Measurements from ENCODE around the gene WNT6. TPM values are rescaled to one million over a fixed set of nuclear protein-coding genes. Genes with fewer than 3 reads are reported as not detected.

The WNT6 gene
- total RNA-seq, 1 experiment from 2014 or later = 8.1 TPM

GRCh38 chr2:218904176-218904575 lies 44.6 kb downstream of the WNT6 start:
- TF ChIP-seq REST (IDR thresholded peaks at IDR 0.05; ENCODE audit: insufficient read depth in 1 of 2, low read depth in 2 of 2, low read length in 1 of 2) = no peak
- no peak for TF ChIP-seq CTCF (IDR thresholded peaks at IDR 0.05)
- TF ChIP-seq TCF7L2 (IDR thresholded peaks at IDR 0.05; ENCODE audit: low read depth, low read length) = no peak
- TF ChIP-seq POLR2AphosphoS5 (IDR thresholded peaks at IDR 0.05; ENCODE audit: low read depth, low read length) = no peak
- TF ChIP-seq SIN3A (IDR thresholded peaks at IDR 0.05; ENCODE audit: borderline replicate concordance, insufficient read depth, low read depth, low read length) = no peak
- H3K36me3 ChIP-seq (ENCODE audit: control insufficient read depth, insufficient read depth, low read length) = no peaks in the 10 kb centered on the region
- ATAC-seq = no peak
- BruUV-seq (replicated peaks) = no TSS peak
- no peaks in the 10 kb centered on the region for H3K9me3 ChIP-seq (ENCODE audit: control insufficient read depth, insufficient read depth, low read depth, low read length)
- H3K4me3 ChIP-seq (ENCODE audit: low read depth in 2 of 2, low read length in 2 of 2) = no peak overlapping the region
- H3K27ac ChIP-seq (ENCODE audit: low read length) = no peak overlapping the region
- POLR2A ChIA-PET = no interaction called here
- intact Hi-C loops (cut with micrococcal nuclease; ENCODE audit: unreplicated experiment) (no loop called here), in situ Hi-C loops (cut with HindIII; ENCODE audit: low pct_unique_long_range_greater_than_20kb, low sequenced_read_pairs) (no loop called here)
- H3K27me3 ChIP-seq (ENCODE audit: control insufficient read depth, insufficient read depth, low read length) = no peaks in the 10 kb centered on the region
- CTCF ChIA-PET = no interaction called here
- no peak for DNase-seq (ENCODE audit: low read depth, low spot score)
- peaks cover 5% of the 10 kb centered on the region for H3K4me1 ChIP-seq (ENCODE audit: control insufficient read depth, insufficient read depth, low read length)

GRCh38 chr2:218908721-218909619 lies 49.4 kb downstream of the WNT6 start:
- BruUV-seq (replicated peaks) = TSS peak; percentile 86
- peak; percentile 82 for DNase-seq (ENCODE audit: low read depth, low spot score)
- Histone ChIP-seq H3K4me3 (ENCODE audit: low read depth in 2 of 2, low read length in 2 of 2) (peak overlapping the region; percentile 63 to 77), H3K4me1 (ENCODE audit: control insufficient read depth, insufficient read depth, low read length) (peaks cover 11% of the 10 kb centered on the region), H3K36me3 (ENCODE audit: control insufficient read depth, insufficient read depth, low read length) (no peaks in the 10 kb centered on the region), H3K9me3 (ENCODE audit: control insufficient read depth, insufficient read depth, low read depth, low read length) (no peaks in the 10 kb centered on the region), H3K27ac (ENCODE audit: low read length) (peak overlapping the region; percentile 97), H3K27me3 (ENCODE audit: control insufficient read depth, insufficient read depth, low read length) (no peaks in the 10 kb centered on the region)
- ChIA-PET POLR2A (interaction anchor here (0.6 to 1.2 kb wide), 2 partner anchors 11 to 852 kb away, joined by 4 to 7 read pairs; no protein-coding TSS in a partner anchor), CTCF (interaction anchor here (1.0 to 1.7 kb wide), 2 partner anchors 11 kb away, joined by 3 to 8 read pairs; no protein-coding TSS in a partner anchor)
- intact Hi-C loops (cut with micrococcal nuclease; ENCODE audit: unreplicated experiment) = no loop called here
- peak; percentile 98 for ATAC-seq
- in situ Hi-C loops (cut with HindIII; ENCODE audit: low pct_unique_long_range_greater_than_20kb, low sequenced_read_pairs) = no loop called here
- TF ChIP-seq SIN3A (IDR thresholded peaks at IDR 0.05; ENCODE audit: borderline replicate concordance, insufficient read depth, low read depth, low read length) (peak; percentile 95), TCF7L2 (IDR thresholded peaks at IDR 0.05; ENCODE audit: low read depth, low read length) (peak; percentile 99), CTCF (IDR thresholded peaks at IDR 0.05) (no peak), POLR2AphosphoS5 (IDR thresholded peaks at IDR 0.05; ENCODE audit: low read depth, low read length) (peak; percentile 95), REST (IDR thresholded peaks at IDR 0.05; ENCODE audit: insufficient read depth in 1 of 2, low read depth in 2 of 2, low read length in 1 of 2) (peak in 1 of 2 experiments; percentile 62; a peak in 1 of 4 replicates)
